Astrocyte of the spinal cord (primary cell): ENCODE data around the gene DIP2C.
"Not testable (repeated sequence)": the region's sequence is repeated elsewhere in the genome, so short reads cannot be mapped to it uniquely, and the experiment has no call there.

ENCODE experiments used
- DNase-seq: peaks from one replicate; pipeline ENCODE4 v3.0.0; 2011; ENCODE audit warnings: low read depth, low spot score
- H3K4me3 ChIP-seq: 2 replicates; pipeline ENCODE4 v1.5.1; 2011; ENCODE audit warnings: low read depth, mild to moderate bottlenecking, low read length, moderate library complexity
- CTCF ChIP-seq: IDR thresholded peaks from 2 replicates; pipeline ENCODE4 v1.5.1; 2012; ENCODE audit warnings: low read depth, mild to moderate bottlenecking, low read length, inconsistent platforms
- in situ Hi-C: cut with HindIII; loops from 2 replicates; pipeline ENCODE4 v1.10.0; 2017; ENCODE audit warnings: low sequenced_read_pairs

The DIP2C gene

GRCh38 chr10:480498-480927 is 209.0 kb downstream of the DIP2C start:
- in situ Hi-C loops = no loop called here
- H3K4me3 ChIP-seq = no peak overlapping the region
- no peak for DNase-seq
- TF ChIP-seq CTCF = no peak

DNA sequence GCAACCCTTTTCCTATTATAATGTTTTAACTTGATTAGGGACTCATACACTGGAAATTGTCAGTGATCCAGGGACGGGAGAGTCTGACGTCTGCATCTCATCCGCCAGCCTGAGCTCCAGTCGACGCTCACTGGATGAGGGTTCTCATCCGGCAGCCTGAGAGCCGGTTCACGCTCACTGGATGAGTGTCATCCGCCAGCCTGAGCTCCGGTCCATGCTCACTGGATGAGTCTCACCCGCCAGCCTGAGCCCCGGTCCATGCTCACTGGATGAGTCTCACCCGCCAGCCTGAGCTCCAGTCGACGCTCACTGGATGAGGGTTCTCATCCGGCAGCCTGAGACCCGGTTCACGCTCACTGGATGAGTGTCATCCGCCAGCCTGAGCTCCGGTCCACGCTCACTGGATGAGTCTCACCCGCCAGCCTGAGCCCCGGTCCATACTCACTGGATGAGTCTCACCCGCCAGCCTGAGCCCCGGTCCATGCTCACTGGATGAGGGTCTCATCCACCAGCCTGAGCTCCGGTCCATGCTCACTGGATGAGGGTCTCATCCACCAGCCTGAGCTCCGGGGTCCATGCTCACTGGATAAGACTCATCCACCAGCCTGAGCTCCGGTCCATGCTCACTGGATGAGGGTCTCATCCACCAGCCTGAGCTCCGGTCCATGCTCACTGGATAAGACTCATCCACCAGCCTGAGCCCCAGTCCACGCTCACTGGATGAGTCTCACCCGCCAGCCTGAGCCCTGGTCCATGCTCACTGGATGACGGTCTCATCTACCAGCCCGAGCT is 209.6 kb downstream of the DIP2C start:
- DNase-seq, in situ Hi-C loops, H3K4me3 ChIP-seq: not testable (repeated sequence)

GRCh38 chr10:478471-479245 is 210.8 kb downstream of the DIP2C start:
- no peak for DNase-seq
- H3K4me3 ChIP-seq = no peak overlapping the region
- TF ChIP-seq CTCF = no peak
- in situ Hi-C loops = no loop called here

GRCh38 chr10:477620-478019 is 211.8 kb downstream of the DIP2C start:
- DNase-seq = no peak
- H3K4me3 ChIP-seq = no peak overlapping the region
- TF ChIP-seq CTCF = no peak
- in situ Hi-C loops = no loop called here

DNA sequence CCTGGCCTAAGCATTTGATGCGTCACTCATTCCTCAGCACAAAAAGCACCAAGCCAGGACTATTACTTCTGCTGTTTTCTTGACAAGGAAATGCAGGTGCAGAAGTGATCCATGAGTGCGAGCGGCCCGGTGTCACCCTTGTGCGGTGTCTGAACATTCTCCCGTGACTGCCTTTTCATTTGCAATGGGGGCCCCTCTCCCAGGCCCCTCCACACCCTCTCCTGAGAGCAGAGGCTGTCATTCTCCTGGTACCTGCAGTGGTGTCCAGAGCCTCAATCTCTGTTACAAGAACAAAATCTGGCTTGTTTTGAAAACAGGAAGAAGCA is 213.1 kb downstream of the DIP2C start:
- in situ Hi-C loops = no loop called here
- no peak for TF ChIP-seq CTCF
- H3K4me3 ChIP-seq = no peak overlapping the region
- DNase-seq = no peak

DNA sequence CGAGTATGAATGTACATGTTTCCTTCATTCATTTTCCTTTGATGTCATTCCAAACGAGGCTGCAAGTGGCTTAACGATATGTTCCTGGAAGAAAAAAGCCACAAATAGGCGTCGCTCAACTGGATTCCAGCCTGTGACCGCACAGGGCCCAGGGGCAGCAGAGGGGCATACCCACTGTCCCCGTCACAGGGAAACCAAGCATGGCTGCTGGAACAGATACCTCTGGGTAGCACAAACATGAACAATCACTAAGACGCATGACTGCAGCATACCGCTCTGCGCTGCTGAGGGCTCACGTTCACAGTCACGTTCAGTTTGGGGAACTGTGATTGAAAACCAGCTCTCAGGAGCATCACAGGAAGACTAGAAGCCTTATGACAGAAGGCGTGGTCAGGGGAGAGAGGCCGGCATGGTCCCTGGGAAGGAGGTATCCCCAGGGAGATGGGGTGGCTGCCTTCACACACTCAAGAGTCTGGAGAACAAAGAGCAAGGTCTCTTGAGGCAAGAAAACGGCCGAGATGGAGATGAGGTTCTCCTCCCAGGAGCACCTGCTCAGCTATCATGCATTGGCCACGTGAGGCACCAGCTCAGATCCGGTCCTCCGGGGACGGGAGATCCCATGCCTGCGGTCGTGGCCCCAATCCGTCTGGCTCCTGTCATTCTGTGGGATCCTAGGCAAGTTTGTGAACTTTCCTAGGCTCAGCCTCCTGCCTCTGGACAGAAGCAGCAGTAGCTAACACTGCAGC is 213.6 kb downstream of the DIP2C start:
- in situ Hi-C loops = no loop called here
- TF ChIP-seq CTCF = no peak
- no peak overlapping the region for H3K4me3 ChIP-seq
- DNase-seq = no peak

GRCh38 chr10:474946-475345 is 214.5 kb downstream of the DIP2C start:
- no peak for DNase-seq
- TF ChIP-seq CTCF = no peak
- no peak overlapping the region for H3K4me3 ChIP-seq
- in situ Hi-C loops = no loop called here
